Endothelial cell (in vitro differentiated cells): ENCODE data around the gene STK40. TPM values are rescaled to one million over a fixed set of nuclear protein-coding genes. Genes with fewer than 3 reads are reported as not detected.
A peak's percentile ranks its signal among the peaks of the same experiment; 100 is the strongest.

Source experiments
- DNase-seq: peaks from one replicate; pipeline ENCODE4 v3.0.0; 2021; ENCODE audit warnings: low spot score
- H3K27ac Mint-ChIP-seq: one replicate; pipeline ENCODE4 v1.8.0; 2021; ENCODE audit warnings: mixed read lengths, inconsistent platforms; ENCODE audit not compliant: unreplicated experiment
- H3K27me3 Mint-ChIP-seq: one replicate; pipeline ENCODE4 v1.8.0; 2021; ENCODE audit warnings: mild to moderate bottlenecking, moderate library complexity, mixed read lengths, inconsistent platforms; ENCODE audit not compliant: unreplicated experiment
- H3K36me3 Mint-ChIP-seq: one replicate; pipeline ENCODE4 v1.8.0; 2021; ENCODE audit warnings: mild to moderate bottlenecking, low read depth, mixed read lengths, inconsistent platforms; ENCODE audit not compliant: unreplicated experiment
- H3K4me1 Mint-ChIP-seq: one replicate; pipeline ENCODE4 v1.8.0; 2021; ENCODE audit warnings: mild to moderate bottlenecking, mixed read lengths, inconsistent platforms; ENCODE audit not compliant: unreplicated experiment
- H3K4me3 Mint-ChIP-seq: one replicate; pipeline ENCODE4 v1.8.0; 2021; ENCODE audit warnings: mild to moderate bottlenecking, mixed read lengths, inconsistent platforms; ENCODE audit not compliant: unreplicated experiment
- H3K9me3 Mint-ChIP-seq: one replicate; pipeline ENCODE4 v1.8.0; 2021; ENCODE audit warnings: mixed read lengths, inconsistent platforms; ENCODE audit not compliant: unreplicated experiment
- total RNA-seq: library from RNA; stranded (reverse); fragmentation: NEBNext Ultra II Directional; extraction: Animal tissue kit (Norgen Biotek cat#: 25700); gene quantifications from one replicate; pipeline ENCODE4 v1.2.1, GENCODE V29; 2021; ENCODE audit not compliant: unreplicated experiment
- TF ChIP-seq, protein P1 (sequence below): fragments of 200-600 bp; sonication (generic); IDR thresholded peaks from one replicate; pipeline ENCODE4 v1.5.0; 2021; ENCODE audit warnings: antibody characterized with exemption; ENCODE audit not compliant: unreplicated experiment

STK40 gene
- total RNA-seq, 1 donor from 2014 or later: 37.3 TPM

DNA sequence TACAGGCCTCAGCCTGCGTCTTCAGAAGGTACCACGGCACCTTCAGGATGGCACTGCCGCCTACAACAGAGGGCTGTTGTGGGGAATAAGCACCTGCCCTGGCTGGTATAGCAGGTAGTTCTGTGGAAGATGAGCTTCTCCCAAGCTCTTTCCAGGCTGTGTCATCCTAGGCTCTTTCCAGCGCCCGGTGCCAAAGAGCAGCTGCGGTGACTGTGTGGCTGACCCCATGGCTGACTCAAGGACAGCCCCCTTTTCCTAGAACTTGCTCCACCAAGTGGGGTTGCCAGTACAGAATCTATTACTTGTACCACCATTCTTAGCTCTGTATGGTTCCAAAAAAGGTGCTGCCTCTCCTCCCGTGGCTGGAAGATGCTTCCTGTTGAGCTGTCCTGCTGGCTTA is 40.4 kb downstream of the STK40 start:
- Mint-ChIP-seq H3K27ac (no peak overlapping the region), H3K9me3 (no peaks in the 10 kb centered on the region), H3K36me3 (peaks cover 30% of the 10 kb centered on the region), H3K4me3 (no peak overlapping the region), H3K27me3 (peaks cover 11% of the 10 kb centered on the region), H3K4me1 (peaks cover 3% of the 10 kb centered on the region)
- TF ChIP-seq, protein P1, sequence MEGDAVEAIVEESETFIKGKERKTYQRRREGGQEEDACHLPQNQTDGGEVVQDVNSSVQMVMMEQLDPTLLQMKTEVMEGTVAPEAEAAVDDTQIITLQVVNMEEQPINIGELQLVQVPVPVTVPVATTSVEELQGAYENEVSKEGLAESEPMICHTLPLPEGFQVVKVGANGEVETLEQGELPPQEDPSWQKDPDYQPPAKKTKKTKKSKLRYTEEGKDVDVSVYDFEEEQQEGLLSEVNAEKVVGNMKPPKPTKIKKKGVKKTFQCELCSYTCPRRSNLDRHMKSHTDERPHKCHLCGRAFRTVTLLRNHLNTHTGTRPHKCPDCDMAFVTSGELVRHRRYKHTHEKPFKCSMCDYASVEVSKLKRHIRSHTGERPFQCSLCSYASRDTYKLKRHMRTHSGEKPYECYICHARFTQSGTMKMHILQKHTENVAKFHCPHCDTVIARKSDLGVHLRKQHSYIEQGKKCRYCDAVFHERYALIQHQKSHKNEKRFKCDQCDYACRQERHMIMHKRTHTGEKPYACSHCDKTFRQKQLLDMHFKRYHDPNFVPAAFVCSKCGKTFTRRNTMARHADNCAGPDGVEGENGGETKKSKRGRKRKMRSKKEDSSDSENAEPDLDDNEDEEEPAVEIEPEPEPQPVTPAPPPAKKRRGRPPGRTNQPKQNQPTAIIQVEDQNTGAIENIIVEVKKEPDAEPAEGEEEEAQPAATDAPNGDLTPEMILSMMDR: no peak
- no peak for DNase-seq

DNA sequence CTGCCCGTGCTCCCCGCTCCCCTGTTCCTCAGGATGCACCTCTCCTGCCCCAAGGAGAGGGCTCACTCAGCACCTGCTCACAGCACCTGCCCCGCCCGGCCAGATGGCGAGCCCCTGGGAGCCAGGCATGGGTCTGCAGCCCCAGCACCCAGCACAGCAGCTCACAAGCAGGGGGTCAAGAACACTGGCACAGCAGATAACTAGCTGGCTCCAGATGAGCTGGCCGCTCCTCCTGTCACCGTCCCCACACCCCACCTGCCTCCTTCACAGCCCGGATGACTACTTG is 41.4 kb downstream of the STK40 start:
- peaks cover 12% of the 10 kb centered on the region for H3K27me3 Mint-ChIP-seq
- TF ChIP-seq, protein P1: no peak
- peaks cover 6% of the 10 kb centered on the region for H3K4me1 Mint-ChIP-seq
- H3K36me3 Mint-ChIP-seq: peaks cover 30% of the 10 kb centered on the region
- H3K27ac Mint-ChIP-seq: no peak overlapping the region
- DNase-seq: no peak
- H3K9me3 Mint-ChIP-seq: no peaks in the 10 kb centered on the region
- H3K4me3 Mint-ChIP-seq: no peak overlapping the region

DNA sequence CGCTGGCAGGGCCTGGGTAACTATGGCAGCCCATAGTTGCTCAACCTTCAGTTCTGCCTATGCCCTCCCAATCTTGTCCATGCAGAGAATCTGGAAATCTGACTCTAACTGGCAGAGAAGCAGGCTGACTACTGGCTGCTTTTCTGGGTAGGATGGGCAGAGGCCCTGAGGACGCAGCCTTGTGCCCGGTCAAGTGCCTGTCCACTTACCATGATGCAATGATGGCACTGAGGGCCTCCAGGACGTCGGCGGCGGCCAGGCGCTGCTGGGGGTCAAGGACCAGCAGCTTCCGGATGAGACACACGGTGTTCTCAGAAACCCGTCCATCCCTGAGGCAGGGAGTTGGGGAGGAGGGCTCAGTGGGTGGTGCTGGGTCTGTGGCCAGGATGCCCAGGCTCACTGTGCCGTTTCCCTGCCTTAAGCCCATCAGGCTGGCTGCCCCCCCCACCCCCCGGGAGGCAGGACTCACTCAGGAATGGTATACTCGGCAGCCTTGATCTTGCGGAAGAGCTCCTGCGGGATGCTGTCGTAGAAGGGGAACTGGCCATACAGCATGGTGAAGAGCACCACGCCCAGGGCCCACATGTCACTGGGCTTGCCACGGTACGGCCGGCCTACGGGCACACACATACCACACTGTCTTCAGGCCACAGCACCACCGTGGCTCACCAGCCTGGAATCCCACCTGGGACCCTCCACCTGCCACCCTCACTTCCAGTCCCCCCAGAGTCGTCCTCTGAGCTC is 41.9 kb downstream of the STK40 start:
- no peak overlapping the region for H3K27ac Mint-ChIP-seq
- no peak overlapping the region for H3K4me3 Mint-ChIP-seq
- H3K36me3 Mint-ChIP-seq: peaks cover 30% of the 10 kb centered on the region
- TF ChIP-seq, protein P1: no peak
- peaks cover 7% of the 10 kb centered on the region for H3K4me1 Mint-ChIP-seq
- peaks cover 14% of the 10 kb centered on the region for H3K27me3 Mint-ChIP-seq
- H3K9me3 Mint-ChIP-seq: no peaks in the 10 kb centered on the region
- no peak for DNase-seq

DNA sequence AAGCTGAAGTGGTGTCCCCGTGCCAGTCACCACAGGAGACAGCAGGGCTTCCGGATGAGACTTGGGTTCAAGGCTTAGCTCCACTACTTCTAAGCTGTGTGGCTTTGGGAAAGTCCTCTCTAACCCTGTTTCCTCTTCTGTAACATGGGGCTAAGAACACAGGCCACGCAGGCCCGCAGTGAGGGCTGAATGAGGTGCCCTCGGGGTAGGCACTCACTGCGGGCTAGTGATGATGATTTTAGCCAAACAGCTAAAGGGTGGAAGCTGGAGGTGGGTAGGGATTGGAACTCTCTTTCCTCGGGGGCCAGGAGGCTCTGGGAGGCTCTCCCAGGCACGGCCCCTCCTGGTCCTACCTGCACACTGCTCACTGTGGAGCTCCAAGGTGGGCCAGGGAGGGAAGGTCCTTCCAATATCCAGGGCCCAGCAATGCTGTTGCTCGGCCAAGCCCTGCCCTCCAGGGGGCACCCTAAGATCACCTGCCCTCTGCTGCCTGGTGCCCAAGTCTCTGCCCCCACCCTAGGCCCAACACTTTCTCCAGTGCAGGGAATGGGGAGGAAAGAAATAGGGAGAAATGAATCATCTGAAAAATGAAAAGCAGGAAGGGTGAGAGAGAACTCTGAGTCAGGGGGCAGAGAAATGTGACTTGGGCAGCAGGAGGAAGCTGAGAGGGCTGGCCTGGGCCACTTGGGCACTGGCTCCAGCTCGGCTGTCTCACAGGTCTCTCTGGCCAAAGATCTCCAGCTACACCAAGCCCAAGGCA is 43.1 kb downstream of the STK40 start:
- Mint-ChIP-seq H3K4me3 (no peak overlapping the region), H3K36me3 (peaks cover 27% of the 10 kb centered on the region), H3K27me3 (peaks cover 16% of the 10 kb centered on the region), H3K27ac (no peak overlapping the region), H3K4me1 (peaks cover 19% of the 10 kb centered on the region), H3K9me3 (no peaks in the 10 kb centered on the region)
- peak; percentile 55 for DNase-seq
- TF ChIP-seq, protein P1: peak; percentile 34
